Upper lobe of right lung (tissue), 1 donor: Measurements from ENCODE around the gene DEUP1. TPM values are rescaled to one million over a fixed set of nuclear protein-coding genes. Genes with fewer than 3 reads are reported as not detected.

ENCODE experiments used
- ATAC-seq: fragments of 200-7000 bp; cut with Tn5 transposase; one replicate; pipeline ENCODE4 v1.9.1; 2020; ENCODE audit warnings: mild to moderate bottlenecking, moderate library complexity
- DNase-seq: peaks from one replicate; pipeline ENCODE4 v3.0.0-alpha.2; 2020
- H3K27ac ChIP-seq: fragments of 200-600 bp; one replicate; pipeline ENCODE4 v1.8.0; 2022
- H3K27me3 ChIP-seq: fragments of 200-600 bp; one replicate; pipeline ENCODE4 v1.8.0; 2022; ENCODE audit warnings: mild to moderate bottlenecking
- H3K36me3 ChIP-seq: fragments of 200-600 bp; one replicate; pipeline ENCODE4 v1.8.0; 2022
- H3K4me1 ChIP-seq: fragments of 200-600 bp; one replicate; pipeline ENCODE4 v1.8.0; 2022
- H3K4me3 ChIP-seq: fragments of 200-600 bp; one replicate; pipeline ENCODE4 v1.8.0; 2022; ENCODE audit warnings: mild to moderate bottlenecking
- H3K9me3 ChIP-seq: fragments of 200-600 bp; one replicate; pipeline ENCODE4 v1.8.0; 2022
- CTCF ChIP-seq: fragments of 200-600 bp; IDR thresholded peaks from one replicate; pipeline ENCODE4 v1.8.0; 2022; ENCODE audit warnings: antibody characterized with exemption
- intact Hi-C: fragments of 100-400 bp; cut with DNase I; formaldehyde crosslinking; loops from one replicate; pipeline ENCODE4 v1.11.0; 2022
- total RNA-seq: library from RNA; stranded (reverse); fragmentation: NEBNext Ultra II Directional; extraction: Animal tissue kit (Norgen Biotek cat#: 25700); gene quantifications from one replicate; pipeline ENCODE4 v1.2.1, GENCODE V29; 2021
- donor health status: DM: no; HTN: yes; CAD: no; lungs with severe emphysema.

Gene DEUP1
- total RNA-seq, 1 donor from 2014 or later: not detected

GRCh38 chr11:93394488-93394887 lies 63.9 kb downstream of the DEUP1 start:
- H3K36me3 ChIP-seq: no peaks in the 10 kb centered on the region
- H3K27me3 ChIP-seq: no peaks in the 10 kb centered on the region
- H3K4me1 ChIP-seq: no peaks in the 10 kb centered on the region
- DNase-seq (no peak), ATAC-seq (no peak)
- no peak overlapping the region for H3K27ac ChIP-seq
- intact Hi-C loops: no loop called here
- no peak for TF ChIP-seq CTCF
- no peak overlapping the region for H3K4me3 ChIP-seq
- H3K9me3 ChIP-seq: no peaks in the 10 kb centered on the region

- no peaks in the 10 kb centered on the region for H3K4me1 ChIP-seq
- ATAC-seq (no peak), DNase-seq (no peak)
- no peaks in the 10 kb centered on the region for H3K36me3 ChIP-seq
- intact Hi-C loops: no loop called here
- no peak overlapping the region for H3K4me3 ChIP-seq
- no peak for TF ChIP-seq CTCF
- no peaks in the 10 kb centered on the region for H3K9me3 ChIP-seq
- H3K27ac ChIP-seq: no peak overlapping the region
- no peaks in the 10 kb centered on the region for H3K27me3 ChIP-seq
These were observed 65.8 kb downstream of the DEUP1 start for GRCh38 chr11:93396316-93396715.

DNA sequence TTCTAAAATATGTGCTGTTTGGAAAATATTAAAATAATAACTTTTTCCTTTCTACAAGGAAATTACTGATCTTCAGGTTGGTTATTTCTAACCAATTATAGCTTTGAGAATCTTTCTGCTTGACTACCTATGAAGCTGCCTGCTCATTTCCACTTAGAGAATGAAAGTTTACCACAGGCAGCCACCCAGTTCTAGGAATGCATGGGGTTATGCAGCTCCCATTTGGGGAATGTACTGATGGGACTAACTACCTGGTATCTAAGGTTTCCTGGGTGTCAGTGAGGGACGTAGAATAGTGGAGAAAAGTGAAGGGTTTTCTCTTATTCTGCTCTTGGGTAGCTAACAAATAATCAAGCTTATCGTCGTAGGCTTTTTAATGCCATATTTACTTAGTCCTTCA lies 73.4 kb downstream of the DEUP1 start:
- no peak for TF ChIP-seq CTCF
- H3K27me3 ChIP-seq: no peaks in the 10 kb centered on the region
- ATAC-seq (no peak), DNase-seq (no peak)
- no peaks in the 10 kb centered on the region for H3K4me1 ChIP-seq
- no peaks in the 10 kb centered on the region for H3K36me3 ChIP-seq
- intact Hi-C loops: no loop called here
- no peak overlapping the region for H3K27ac ChIP-seq
- H3K9me3 ChIP-seq: no peaks in the 10 kb centered on the region
- no peak overlapping the region for H3K4me3 ChIP-seq

- no peaks in the 10 kb centered on the region for H3K9me3 ChIP-seq
- intact Hi-C loops: no loop called here
- H3K27me3 ChIP-seq: no peaks in the 10 kb centered on the region
- no peak overlapping the region for H3K27ac ChIP-seq
- H3K4me3 ChIP-seq: no peak overlapping the region
- ATAC-seq (no peak), DNase-seq (no peak)
- H3K36me3 ChIP-seq: no peaks in the 10 kb centered on the region
- no peak for TF ChIP-seq CTCF
- H3K4me1 ChIP-seq: no peaks in the 10 kb centered on the region
These were observed 77.3 kb downstream of the DEUP1 start for GRCh38 chr11:93407777-93408401.

DNA sequence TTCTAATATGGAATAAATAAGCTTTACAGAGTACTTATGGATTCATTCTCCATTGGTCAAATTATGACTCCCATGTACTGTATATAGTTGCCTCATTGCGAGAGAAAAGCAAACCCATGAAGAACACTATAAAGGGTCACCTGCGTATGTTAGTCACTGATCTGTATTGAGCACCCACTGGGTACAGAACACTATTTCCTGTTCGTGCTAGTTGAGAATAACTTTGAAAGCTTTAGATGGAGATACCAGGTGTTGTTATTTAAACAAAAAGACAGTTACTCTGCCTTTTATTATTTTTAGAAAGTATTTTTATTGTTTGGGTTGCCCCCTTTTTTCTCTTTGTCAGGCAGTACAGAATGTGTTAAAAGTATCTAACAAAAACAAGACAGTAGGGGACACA lies 79.9 kb downstream of the DEUP1 start:
- ATAC-seq (no peak), DNase-seq (no peak)
- H3K27ac ChIP-seq: no peak overlapping the region
- H3K36me3 ChIP-seq: no peaks in the 10 kb centered on the region
- no peaks in the 10 kb centered on the region for H3K27me3 ChIP-seq
- H3K4me1 ChIP-seq: no peaks in the 10 kb centered on the region
- no peak for TF ChIP-seq CTCF
- intact Hi-C loops: no loop called here
- no peaks in the 10 kb centered on the region for H3K9me3 ChIP-seq
- no peak overlapping the region for H3K4me3 ChIP-seq

DNA sequence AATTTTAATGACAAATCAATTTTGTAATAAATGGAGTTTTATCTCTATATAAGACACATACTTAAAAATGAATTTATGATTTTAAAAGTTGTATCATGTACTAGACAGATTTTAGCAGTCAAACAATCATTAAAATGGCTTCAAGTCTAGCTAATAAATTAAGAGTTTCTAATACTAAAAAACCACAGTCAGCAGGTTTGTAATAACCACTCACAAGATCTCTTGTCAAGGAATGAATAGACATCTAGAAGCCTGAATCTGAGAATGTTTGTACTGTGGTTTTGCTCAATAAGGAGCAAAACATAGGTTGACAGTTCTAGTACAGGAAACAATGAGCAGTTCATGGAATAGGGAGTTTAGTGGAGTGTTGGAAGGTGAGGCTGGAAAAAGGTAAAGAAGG lies 81.2 kb downstream of the DEUP1 start:
- no peaks in the 10 kb centered on the region for H3K36me3 ChIP-seq
- no peaks in the 10 kb centered on the region for H3K9me3 ChIP-seq
- ATAC-seq: no peak
- H3K27ac ChIP-seq: no peak overlapping the region
- intact Hi-C loops: no loop called here
- DNase-seq: no peak
- H3K27me3 ChIP-seq: no peaks in the 10 kb centered on the region
- no peak overlapping the region for H3K4me3 ChIP-seq
- no peaks in the 10 kb centered on the region for H3K4me1 ChIP-seq
- no peak for TF ChIP-seq CTCF
